ENCODE data around the gene EPHA8.

Gene EPHA8

DNA sequence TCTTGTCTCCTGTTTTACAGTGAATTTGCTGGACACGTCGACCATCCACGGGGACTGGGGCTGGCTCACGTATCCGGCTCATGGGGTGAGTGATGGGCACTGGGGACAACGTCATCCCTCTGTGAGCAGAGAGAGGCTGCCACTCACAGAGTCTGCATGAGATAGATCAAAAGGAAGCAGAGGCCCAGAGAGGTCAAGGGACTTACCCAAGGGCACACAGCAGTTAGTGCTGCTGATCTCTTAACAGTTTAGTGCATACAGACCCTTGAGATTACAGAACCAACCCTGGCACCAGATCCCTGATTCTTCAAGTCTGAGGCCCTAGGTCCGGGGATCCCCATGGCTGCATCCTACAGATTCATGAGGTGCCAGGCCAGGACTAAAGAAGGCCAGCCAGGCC is 6.0 kb downstream of the EPHA8 start:
- DNase-seq, result no peak

- no peak for DNase-seq
Observed at GRCh38 chr1:22570140-22570909, 7.0 kb downstream of the EPHA8 start.

DNA sequence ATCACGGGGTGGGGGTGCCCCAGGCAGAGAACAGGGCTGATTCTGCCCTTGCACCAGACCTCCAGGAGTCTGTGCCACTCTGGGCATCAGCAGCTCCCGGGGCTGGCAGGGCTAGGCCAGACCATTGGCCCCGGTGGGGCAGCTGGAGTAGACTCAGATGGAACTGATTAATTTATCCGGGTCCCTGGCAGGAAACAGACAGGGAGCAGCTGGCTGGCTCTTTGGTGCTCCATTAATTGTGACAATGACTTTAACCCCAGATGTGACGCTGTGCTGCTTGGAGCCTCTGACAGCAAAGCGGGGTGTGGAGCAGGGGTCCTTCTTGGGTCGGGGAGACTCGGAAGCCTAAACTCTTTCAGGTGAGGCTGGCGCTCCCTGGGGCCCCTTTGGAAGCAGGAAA is 9.5 kb downstream of the EPHA8 start:
- DNase-seq, result no peak

DNA sequence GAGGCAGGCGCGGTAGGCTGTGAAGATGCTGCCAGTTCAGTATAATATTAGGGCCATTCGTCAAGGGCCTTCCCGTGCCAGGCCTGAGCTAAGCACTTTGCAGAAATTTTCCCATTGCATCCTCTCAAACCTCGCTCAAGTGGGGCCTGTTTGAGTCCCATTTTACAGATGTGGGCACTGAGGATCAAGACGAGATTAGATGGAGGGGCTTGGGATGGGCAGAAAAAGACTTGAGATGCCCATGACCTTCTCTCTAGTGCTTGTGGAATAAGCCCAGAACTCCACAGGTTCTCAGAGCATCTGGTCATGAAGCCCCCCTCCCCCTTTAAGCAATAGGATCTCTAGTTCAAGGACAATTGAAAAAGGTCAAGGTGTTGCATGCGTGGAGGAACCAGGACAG is 9.9 kb downstream of the EPHA8 start:
- DNase-seq, result no peak

DNA sequence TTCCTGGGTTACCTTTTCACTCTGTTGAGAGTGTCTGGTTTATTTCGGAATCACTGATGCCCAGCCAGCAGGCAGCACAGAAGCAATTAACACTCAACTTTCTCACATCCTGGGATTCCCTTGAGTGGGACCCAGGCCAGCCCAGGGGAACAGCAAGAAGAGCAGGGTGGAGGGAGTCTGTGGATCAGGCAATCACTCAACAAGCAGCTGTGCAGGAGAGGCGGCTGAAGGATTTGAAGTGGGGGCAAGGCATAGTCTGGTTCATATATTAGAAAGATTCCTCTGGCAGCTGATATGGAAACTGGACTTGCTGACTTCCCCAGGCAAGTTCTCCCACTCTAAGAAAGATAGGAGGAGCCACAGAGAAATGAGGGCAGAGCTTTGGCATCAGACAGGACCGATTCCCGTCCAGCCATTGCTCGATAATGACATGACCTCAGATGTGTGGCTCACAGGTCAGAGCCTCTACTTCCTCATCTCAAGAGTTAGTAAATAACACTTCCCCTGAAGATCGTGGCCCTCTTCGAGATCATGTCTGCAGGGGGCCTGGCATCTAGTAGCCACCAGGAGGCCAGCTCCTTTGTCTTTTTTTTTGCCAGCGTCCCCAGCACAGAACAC is 12.4 kb downstream of the EPHA8 start:
- DNase-seq, result no peak

- DNase-seq, result no peak
Observed at GRCh38 chr1:22576150-22576544, 12.9 kb downstream of the EPHA8 start.

GRCh38 chr1:22576617-22577016 is 13.3 kb downstream of the EPHA8 start:
- no peak for DNase-seq

GRCh38 chr1:22578732-22579361 is 15.6 kb downstream of the EPHA8 start:
- DNase-seq, result no peak

- DNase-seq, result no peak
Observed at GRCh38 chr1:22579541-22580155, 16.4 kb downstream of the EPHA8 start.

- DNase-seq, result peak in 1 of 2 experiments; percentile 47
Observed at GRCh38 chr1:22582661-22583635, 19.7 kb downstream of the EPHA8 start.

GRCh38 chr1:22584001-22584562 is 20.8 kb downstream of the EPHA8 start:
- DNase-seq, result no peak

DNA sequence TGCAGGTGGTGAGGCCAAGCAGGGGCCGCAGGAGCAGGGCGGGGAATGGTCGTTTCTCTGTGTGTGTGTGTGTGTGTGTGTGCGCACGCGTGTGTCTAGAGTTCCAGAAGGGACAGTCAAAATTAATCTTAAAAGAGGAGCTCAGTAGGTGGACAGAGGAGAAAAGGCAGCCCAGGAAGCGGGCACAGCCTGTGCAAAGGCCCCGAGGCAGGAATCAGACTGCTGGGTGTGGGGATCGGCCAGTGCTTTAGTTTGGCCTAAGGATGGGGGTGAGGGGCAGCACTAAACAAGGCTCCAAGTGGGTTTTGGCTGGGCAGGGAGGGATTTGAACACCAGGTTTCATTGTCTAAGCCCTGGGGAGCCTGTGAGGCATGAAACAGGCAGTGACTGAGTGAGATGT is 21.7 kb downstream of the EPHA8 start:
- no peak for DNase-seq

DNA sequence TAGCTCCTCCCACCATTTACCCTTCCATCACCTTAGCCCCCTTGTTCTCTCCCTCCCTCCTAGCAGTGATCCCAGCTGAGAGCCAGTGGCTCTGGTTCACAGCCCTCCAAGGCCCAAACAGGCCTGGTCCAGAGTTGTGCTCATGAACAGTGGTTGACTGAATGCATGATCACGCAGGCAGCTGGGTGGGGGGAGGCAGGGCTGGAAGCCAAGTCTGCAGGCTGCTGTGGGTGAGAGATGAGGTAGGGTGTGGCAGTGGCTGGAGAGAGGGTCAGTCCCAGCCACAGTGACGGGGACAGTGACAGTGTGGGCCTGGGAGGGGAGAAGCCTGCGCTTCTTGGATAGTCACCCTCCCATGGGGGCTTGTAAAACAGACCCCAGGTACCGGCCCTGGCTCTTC is 22.2 kb downstream of the EPHA8 start:
- DNase-seq, result no peak

DNA sequence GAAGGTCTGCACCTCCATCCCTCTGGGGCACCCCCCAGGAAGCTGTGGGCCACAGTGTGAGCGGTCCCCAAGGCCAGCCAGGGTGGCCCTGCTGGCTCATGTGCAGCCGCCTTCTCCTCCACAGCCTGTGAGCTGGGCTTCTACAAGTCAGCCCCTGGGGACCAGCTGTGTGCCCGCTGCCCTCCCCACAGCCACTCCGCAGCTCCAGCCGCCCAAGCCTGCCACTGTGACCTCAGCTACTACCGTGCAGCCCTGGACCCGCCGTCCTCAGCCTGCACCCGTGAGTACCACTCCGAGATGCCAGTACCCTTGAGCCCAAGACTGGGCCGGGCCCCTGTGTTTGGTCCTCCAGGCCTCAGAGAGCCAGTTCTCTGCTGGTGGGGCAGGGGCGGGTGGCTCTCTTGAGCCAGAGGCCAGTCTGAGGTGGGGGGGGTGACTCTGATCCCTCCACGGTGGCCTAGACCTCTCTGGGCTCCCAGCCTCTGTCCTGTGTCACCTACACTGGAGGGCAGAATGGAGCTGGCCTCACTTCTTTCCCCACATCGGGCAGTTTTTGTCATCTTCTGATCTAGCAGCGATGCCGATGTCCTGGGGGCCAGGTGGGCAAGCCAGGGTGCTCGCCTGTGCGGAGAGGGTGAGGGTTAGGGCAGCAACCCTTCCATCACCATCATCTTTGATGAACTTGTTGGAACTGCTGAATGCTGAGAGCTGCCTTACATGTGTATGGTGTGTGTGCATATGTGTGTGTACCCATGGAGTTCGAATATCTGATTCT is 23.3 kb downstream of the EPHA8 start:
- no peak for DNase-seq

DNA sequence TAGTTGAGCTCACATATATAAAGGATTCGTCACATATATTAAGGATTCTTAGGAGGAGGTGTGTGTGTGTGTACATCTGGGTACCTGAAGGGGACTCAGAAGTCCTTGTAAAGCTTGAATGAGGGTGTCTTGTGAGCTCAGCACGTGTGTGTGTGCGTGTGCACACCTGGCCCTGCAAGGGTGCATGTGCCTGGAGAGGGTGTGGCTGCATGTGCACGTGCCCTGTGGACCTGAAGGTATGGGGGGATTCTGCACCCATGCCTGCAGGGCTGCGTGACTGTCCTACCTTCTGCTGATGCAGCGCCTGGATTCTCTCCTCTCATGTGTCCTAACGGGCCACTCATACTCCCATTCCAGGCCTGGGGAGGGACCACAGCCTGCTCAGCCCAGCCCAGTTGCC is 24.0 kb downstream of the EPHA8 start:
- no peak for DNase-seq

DNA sequence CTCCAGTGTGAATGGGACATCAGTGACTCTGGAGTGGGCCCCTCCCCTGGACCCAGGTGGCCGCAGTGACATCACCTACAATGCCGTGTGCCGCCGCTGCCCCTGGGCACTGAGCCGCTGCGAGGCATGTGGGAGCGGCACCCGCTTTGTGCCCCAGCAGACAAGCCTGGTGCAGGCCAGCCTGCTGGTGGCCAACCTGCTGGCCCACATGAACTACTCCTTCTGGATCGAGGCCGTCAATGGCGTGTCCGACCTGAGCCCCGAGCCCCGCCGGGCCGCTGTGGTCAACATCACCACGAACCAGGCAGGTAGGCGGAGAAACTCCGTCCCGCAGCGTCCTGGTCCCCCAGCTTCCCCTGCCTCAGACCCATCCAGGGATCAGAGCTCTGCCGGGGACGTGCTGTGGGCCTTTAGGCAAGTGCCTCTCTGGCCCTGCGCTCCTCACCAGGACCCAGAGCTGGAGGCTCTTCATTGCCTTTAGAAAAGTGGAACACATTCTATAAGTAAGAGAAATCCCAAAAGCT is 25.7 kb downstream of the EPHA8 start:
- no peak for DNase-seq

DNA sequence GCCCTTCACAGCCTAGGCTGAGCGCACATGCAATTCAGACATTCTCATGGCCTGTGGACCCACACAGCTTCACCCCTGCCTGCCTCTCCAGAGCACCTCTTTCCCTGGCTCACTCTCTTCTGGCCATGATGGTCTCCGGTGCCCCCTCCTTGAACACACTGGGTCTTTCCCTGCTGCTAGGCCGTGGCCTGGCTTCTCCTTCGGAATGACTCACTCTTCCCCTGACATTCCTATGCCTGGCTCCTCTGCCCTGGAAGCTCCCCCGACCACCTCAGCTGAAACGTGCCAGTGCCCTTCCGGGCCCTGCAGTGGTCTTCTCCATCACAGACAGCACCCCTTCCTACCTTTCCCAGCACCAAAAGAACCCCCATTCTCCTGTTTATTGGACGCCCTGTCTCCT is 28.3 kb downstream of the EPHA8 start:
- DNase-seq, result no peak

GRCh38 chr1:22592051-22592450 is 28.8 kb downstream of the EPHA8 start:
- DNase-seq, result no peak

DNA sequence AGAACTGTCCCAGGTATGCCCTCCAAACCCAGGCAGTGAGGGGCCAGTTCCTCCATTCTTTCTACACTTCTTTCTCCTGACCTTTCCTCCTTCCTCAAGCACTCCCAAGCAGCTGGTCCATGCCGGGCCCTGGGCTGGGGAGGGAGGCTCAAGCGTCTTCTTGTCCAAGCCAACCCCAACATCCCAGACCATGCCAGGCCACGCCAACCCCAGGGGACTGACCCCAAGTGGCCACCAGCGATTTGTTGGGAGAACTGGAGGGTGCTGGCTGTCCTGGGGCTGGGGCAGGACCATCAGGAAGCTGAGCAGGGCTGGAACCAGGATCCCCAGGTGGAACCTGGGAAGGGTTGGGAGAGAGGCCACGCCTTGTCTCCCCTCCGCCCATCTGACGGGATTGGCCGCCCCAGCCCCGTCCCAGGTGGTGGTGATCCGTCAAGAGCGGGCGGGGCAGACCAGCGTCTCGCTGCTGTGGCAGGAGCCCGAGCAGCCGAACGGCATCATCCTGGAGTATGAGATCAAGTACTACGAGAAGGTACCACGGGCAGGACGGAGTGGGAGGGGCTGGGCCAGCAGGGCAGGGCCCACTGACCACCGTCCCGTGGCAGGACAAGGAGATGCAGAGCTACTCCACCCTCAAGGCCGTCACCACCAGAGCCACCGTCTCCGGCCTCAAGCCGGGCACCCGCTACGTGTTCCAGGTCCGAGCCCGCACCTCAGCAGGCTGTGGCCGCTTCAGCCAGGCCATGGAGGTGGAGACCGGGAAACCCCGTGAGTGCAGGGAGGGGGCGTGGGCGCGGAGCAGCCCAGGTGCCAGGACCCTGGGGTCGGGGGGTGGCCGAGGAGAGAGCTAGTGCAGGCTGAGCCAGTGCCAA is 29.9 kb downstream of the EPHA8 start:
- DNase-seq, result no peak

DNA sequence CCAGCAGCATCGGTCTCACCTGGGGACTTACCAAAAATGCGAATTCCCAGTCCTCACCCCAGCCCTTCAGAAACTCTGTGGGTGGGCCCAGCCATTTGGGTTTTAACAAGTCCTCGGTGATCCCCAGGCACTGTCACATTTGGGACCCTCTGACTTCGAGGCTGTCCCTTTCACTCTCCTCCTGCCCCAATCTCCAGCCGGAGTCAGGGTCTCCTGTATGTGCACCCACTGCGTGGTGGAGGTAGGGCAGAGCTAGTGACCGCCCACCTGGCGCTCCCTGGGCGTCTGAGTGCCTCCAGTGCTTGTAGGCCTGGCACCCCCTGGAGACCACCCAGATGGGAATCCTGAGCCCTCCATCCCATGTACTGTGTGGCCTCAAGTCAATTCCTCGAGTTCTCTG is 31.1 kb downstream of the EPHA8 start:
- DNase-seq, result no peak
